GM12878 (cell line): ENCODE measurements around the gene LRP1. TPM values are rescaled to one million over a fixed set of nuclear protein-coding genes. Genes with fewer than 3 reads are reported as not detected.

Experiments used
- BMI1 ChIP-seq: fragments of 450-650 bp; IDR thresholded peaks from 2 replicates; pipeline ENCODE4 v1.6.1; 2016; ENCODE audit warnings: mild to moderate bottlenecking, moderate library complexity, borderline replicate concordance
- EED ChIP-seq: sonication (generic); IDR thresholded peaks from 2 replicates; pipeline ENCODE4 v1.6.1; 2016; ENCODE audit warnings: antibody characterized with exemption, low read depth
- MEF2A ChIP-seq: IDR thresholded peaks from 2 replicates; pipeline ENCODE4 v1.6.1; 2011; ENCODE audit warnings: low read depth, mild to moderate bottlenecking, low read length, moderate library complexity; ENCODE audit not compliant: insufficient read depth
- polyA plus RNA-seq, 11 experiments: library from polyadenylated mRNA; depleted of rRNA in 4 of 11; unstranded in 6 of 11; stranded (reverse) in 5 of 11; fragments of >200 nt; fragmentation: Nextera tagmentation in 4 of 11; fragmentation: Illumina TruSeq in 1 of 11; extraction: Ambion mirVana in 4 of 11; extraction: Trizol in 1 of 11; gene quantifications; 1 replicate in 1 of 11; 2 replicates in 10 of 11; pipeline versions ENCODE4 v1.2.1 to v1.2.3, GENCODE V29; 2011 to 2016; ENCODE audit warnings: inconsistent platforms in 2 of 11, missing spikeins in 2 of 11, low read depth in 1 of 11
- total RNA-seq, 4 experiments: library from RNA; depleted of rRNA in 3 of 4; stranded (reverse); fragments of >200 nt in 3 of 4; fragmentation: Illumina TruSeq in 1 of 4; extraction: Trizol in 1 of 4; gene quantifications; 2 replicates each; pipeline versions ENCODE4 v1.2.1 to v1.2.3, GENCODE V29; 2013 to 2021
- TF ChIP-seq, protein P1 (sequence below): fragments of 450-650 bp; IDR thresholded peaks from 2 replicates; pipeline ENCODE4 v1.6.1; 2017; ENCODE audit warnings: mild to moderate bottlenecking, moderate library complexity

LRP1 gene
- total and polyA plus RNA-seq, 10 of the 15 experiments (the other 5 are each of a cell fraction or from before 2014, with no cell fraction given): under 0.01 to 1.1 (median 0.20) TPM; not detected in 2

DNA sequence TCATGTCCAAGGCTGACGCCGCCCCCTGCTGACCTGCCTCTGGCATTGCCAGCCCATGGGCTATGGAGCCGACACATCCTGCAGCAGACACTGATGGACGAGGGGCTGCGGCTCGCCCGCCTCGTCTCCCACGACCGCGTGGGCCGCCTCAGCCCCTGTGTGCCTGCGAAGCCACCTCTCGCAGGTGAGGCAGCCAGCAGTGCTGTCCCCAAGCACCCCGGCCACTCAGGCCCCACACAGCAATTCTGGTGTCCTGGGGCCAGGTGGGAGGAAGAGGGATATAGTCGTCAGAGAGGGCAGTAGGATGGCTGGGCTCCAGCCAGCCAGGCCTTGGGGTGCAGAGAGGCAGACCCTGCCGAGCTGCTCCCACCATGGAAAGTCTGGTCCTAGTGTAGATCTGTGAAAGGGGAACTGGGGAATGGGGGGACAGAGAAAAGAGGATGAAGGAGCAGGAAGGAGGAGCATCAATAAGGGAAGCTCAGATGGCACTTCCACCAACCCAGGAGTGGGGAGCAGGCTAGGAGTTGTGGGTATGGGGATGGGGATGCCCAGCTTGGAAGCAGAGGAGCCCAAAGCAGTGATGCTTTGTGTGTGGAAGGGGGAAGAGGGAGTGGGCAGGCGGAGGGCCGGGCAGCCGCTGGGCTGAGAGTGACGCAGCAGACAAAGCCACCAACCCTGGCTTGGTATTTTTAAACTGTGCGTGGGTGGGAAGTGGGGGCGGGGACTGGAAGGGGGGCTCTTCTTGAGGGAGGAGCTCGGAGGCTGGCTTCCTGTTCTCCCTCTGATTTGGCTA lies 34.7 kb upstream of the LRP1 start (continued):
- TF ChIP-seq, protein P1, sequence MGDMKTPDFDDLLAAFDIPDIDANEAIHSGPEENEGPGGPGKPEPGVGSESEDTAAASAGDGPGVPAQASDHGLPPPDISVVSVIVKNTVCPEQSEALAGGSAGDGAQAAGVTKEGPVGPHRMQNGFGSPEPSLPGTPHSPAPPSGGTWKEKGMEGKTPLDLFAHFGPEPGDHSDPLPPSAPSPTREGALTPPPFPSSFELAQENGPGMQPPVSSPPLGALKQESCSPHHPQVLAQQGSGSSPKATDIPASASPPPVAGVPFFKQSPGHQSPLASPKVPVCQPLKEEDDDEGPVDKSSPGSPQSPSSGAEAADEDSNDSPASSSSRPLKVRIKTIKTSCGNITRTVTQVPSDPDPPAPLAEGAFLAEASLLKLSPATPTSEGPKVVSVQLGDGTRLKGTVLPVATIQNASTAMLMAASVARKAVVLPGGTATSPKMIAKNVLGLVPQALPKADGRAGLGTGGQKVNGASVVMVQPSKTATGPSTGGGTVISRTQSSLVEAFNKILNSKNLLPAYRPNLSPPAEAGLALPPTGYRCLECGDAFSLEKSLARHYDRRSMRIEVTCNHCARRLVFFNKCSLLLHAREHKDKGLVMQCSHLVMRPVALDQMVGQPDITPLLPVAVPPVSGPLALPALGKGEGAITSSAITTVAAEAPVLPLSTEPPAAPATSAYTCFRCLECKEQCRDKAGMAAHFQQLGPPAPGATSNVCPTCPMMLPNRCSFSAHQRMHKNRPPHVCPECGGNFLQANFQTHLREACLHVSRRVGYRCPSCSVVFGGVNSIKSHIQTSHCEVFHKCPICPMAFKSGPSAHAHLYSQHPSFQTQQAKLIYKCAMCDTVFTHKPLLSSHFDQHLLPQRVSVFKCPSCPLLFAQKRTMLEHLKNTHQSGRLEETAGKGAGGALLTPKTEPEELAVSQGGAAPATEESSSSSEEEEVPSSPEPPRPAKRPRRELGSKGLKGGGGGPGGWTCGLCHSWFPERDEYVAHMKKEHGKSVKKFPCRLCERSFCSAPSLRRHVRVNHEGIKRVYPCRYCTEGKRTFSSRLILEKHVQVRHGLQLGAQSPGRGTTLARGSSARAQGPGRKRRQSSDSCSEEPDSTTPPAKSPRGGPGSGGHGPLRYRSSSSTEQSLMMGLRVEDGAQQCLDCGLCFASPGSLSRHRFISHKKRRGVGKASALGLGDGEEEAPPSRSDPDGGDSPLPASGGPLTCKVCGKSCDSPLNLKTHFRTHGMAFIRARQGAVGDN: 0 out of 2 replicates have a peak, but pooled peaks have one; percentile 13
- TF ChIP-seq MEF2A (peak; percentile 64), EED (peak; percentile 66), BMI1 (peak; percentile 39; the same call in 1 of the 2 replicates)
